Breast epithelium (tissue), 4 donors: ENCODE data around the gene SLC4A1AP. TPM values are rescaled to one million over a fixed set of nuclear protein-coding genes. Genes with fewer than 3 reads are reported as not detected.
A peak's percentile ranks its signal among the peaks of the same experiment; 100 is the strongest.
"Not testable (repeated sequence)": the region's sequence is repeated elsewhere in the genome, so short reads cannot be mapped to it uniquely, and the experiment has no call there.

Experiments
- DNase-seq, 2 donors: peaks; one replicate each; pipeline ENCODE4 v3.0.0-alpha.2; 2019; ENCODE audit warnings: low spot score in 2 of 2
- H3K27ac ChIP-seq, 2 donors: fragments of 200-600 bp; sonication (generic) in 1 of 2; one replicate each; pipeline ENCODE4 v1.5.1; 2016 to 2019; ENCODE audit warnings: mild to moderate bottlenecking in 1 of 2
- H3K27me3 ChIP-seq, 2 donors: fragments of 200-600 bp; sonication (generic) in 1 of 2; one replicate each; pipeline versions ENCODE4 v1.5.1 to v1.6.0; 2017 to 2019; ENCODE audit warnings: control low read depth in 1 of 2, mild to moderate bottlenecking in 1 of 2
- H3K36me3 ChIP-seq: fragments of 200-600 bp; one replicate; pipeline ENCODE4 v1.5.1; 2019
- H3K4me1 ChIP-seq, 2 donors: fragments of 200-600 bp; sonication (generic); one replicate each; pipeline ENCODE4 v1.5.1; 2016 to 2019; ENCODE audit warnings: control low read depth in 1 of 2
- H3K4me3 ChIP-seq, 3 donors: fragments of 200-600 bp; sonication (generic); 1 replicate in 2 of 3; 2 replicates in 1 of 3; pipeline ENCODE4 v1.5.1; 2016 to 2019; ENCODE audit warnings: mild to moderate bottlenecking in 3 of 3, moderate library complexity in 2 of 3
- H3K9me3 ChIP-seq, 2 donors: fragments of 200-600 bp; sonication (generic) in 1 of 2; one replicate each; pipeline ENCODE4 v1.5.1; 2016 to 2019; ENCODE audit warnings: control low read depth in 1 of 2
- POLR2A ChIP-seq: fragments of 450-650 bp; IDR thresholded peaks from one replicate; pipeline ENCODE4 v1.6.1; 2016; ENCODE audit warnings: antibody characterized with exemption, mild to moderate bottlenecking, moderate library complexity
- POLR2AphosphoS5 ChIP-seq, 3 donors: sonication (generic); formaldehyde crosslinking; IDR thresholded peaks; one replicate each; pipeline ENCODE4 v1.6.1; 2017; ENCODE audit warnings: antibody characterized with exemption in 3 of 3
- intact Hi-C: fragments of 100-400 bp; cut with DNase I; formaldehyde crosslinking; loops from one replicate; pipeline ENCODE4 v1.15.1; 2023; ENCODE audit warnings: low total_unique reads
- total RNA-seq, 3 donors: library from RNA; depleted of rRNA; stranded (reverse); fragments of >200 nt; gene quantifications; one replicate each; pipeline ENCODE4 v1.1.0, GENCODE V29; 2016
- TF ChIP-seq, protein P1 (sequence below), 3 donors: fragments of 450-650 bp; IDR thresholded peaks; one replicate each; pipeline ENCODE4 v1.5.1; 2016 to 2017; ENCODE audit warnings: antibody characterized with exemption in 3 of 3, mild to moderate bottlenecking in 3 of 3, moderate library complexity in 3 of 3

SLC4A1AP gene
- total RNA-seq, 3 donors from 2014 or later = 23.3 to 27.1 (median 24.3) TPM

DNA sequence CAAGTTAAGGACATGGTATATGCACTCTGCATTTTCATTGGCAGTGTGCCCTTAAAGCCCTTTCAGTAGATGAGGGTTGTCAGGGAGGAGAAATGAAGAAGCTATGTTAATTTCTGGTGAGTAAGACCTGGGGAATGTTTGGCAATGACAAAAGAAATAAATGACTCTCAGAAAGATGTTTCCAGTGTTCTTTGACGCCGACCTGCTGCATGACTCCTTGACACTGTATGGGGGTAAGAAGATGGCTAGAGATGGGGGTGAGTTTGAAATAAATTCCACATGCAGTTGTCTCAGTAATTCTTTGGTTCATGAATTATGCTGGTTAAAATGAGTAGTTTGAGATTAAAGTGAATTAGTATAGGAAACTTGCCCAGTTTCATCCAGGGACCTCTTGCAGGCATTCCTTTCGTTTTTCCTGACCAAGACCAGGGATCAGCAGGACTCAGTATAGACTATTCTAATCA lies 40.7 kb upstream of the SLC4A1AP start:
- no peaks in the 10 kb centered on the region for H3K27me3 ChIP-seq
- no peak for DNase-seq
- H3K27ac ChIP-seq = no peak overlapping the region
- TF ChIP-seq, protein P1, sequence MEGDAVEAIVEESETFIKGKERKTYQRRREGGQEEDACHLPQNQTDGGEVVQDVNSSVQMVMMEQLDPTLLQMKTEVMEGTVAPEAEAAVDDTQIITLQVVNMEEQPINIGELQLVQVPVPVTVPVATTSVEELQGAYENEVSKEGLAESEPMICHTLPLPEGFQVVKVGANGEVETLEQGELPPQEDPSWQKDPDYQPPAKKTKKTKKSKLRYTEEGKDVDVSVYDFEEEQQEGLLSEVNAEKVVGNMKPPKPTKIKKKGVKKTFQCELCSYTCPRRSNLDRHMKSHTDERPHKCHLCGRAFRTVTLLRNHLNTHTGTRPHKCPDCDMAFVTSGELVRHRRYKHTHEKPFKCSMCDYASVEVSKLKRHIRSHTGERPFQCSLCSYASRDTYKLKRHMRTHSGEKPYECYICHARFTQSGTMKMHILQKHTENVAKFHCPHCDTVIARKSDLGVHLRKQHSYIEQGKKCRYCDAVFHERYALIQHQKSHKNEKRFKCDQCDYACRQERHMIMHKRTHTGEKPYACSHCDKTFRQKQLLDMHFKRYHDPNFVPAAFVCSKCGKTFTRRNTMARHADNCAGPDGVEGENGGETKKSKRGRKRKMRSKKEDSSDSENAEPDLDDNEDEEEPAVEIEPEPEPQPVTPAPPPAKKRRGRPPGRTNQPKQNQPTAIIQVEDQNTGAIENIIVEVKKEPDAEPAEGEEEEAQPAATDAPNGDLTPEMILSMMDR (IDR thresholded peaks at IDR 0.05) = no peak
- TF ChIP-seq POLR2AphosphoS5 (IDR thresholded peaks at IDR 0.05) (no peak), POLR2A (no peak)
- H3K4me1 ChIP-seq = peaks cover 0 to 2% of the 10 kb centered on the region in 2 donors
- no peak overlapping the region for H3K4me3 ChIP-seq
- intact Hi-C loops = no loop called here
- H3K36me3 ChIP-seq = no peaks in the 10 kb centered on the region
- no peaks in the 10 kb centered on the region for H3K9me3 ChIP-seq

DNA sequence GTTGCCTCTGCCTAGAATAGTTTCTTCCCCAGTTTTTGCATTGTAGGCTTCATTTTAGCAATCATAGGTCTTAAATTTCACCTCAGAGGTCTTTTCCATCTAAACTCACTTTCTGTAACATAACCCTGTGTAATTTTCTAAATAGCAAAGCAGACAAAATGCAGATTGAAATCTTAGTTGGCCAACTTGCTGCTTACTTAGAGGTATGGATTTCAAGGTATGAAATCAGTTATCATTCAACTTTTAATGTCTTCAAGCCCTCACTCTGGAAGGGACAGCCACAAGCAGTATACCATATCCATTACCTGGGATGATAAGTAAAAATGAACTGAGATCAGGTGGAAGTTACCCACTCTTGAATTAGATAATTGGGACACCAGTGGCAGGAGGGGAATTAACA lies 38.7 kb upstream of the SLC4A1AP start:
- Histone ChIP-seq H3K4me1 (peaks cover 4 to 6% of the 10 kb centered on the region in 2 donors), H3K36me3 (no peaks in the 10 kb centered on the region), H3K27me3 (no peaks in the 10 kb centered on the region), H3K27ac (no peak overlapping the region), H3K4me3 (no peak overlapping the region), H3K9me3 (no peaks in the 10 kb centered on the region)
- no peak for TF ChIP-seq POLR2AphosphoS5 (IDR thresholded peaks at IDR 0.05)
- TF ChIP-seq POLR2A = no peak
- TF ChIP-seq, protein P1 (IDR thresholded peaks at IDR 0.05) = no peak
- no peak for DNase-seq
- intact Hi-C loops = no loop called here

DNA sequence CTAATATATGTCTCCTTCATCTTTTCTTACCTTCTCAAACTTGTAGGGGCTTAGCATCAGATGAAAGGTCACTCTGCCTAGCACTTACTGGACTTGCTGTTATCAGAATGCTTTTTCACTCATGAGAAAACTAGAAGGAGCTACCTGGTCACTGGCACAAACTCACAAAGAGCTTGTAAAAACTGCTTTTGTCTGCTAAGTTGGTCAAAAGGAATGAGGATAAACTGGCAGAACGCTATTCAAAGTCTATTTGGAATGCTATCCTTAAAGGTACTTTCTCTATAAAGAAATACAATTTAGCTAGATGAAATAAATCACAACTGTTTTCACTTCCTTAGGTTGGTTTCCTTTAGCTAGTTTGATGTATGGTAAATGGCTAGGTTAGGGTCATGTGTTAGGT lies 37.4 kb upstream of the SLC4A1AP start:
- H3K9me3 ChIP-seq, H3K4me3 ChIP-seq, H3K4me1 ChIP-seq, H3K36me3 ChIP-seq, DNase-seq, intact Hi-C loops, H3K27me3 ChIP-seq: not testable (repeated sequence)
- peak overlapping the region in 1 of 2 donors; percentile 2 for H3K27ac ChIP-seq

DNA sequence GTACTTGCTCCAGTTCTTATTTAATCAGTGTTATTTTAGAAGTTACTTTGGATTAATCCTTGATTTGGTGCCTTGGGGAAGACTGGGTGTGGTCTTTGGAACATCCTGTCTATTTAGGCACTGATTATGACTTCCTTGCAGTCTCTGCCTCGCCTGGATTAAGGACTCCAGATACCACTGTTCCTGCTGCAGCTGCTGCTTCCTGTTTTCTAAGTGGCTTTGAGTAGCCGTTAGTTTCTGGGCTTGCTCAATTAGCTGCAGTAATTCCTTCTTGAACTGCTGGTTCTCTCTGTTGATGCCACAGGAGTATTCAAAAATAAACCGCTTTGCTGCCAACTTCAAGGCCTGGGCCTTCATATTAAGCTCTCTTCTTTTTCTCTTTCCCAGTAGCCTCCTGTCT lies 36.8 kb upstream of the SLC4A1AP start:
- H3K36me3 ChIP-seq, H3K9me3 ChIP-seq, intact Hi-C loops, H3K4me3 ChIP-seq, DNase-seq, H3K27me3 ChIP-seq, H3K4me1 ChIP-seq: not testable (repeated sequence)
- peak overlapping the region in 1 of 2 donors; percentile 2 for H3K27ac ChIP-seq

DNA sequence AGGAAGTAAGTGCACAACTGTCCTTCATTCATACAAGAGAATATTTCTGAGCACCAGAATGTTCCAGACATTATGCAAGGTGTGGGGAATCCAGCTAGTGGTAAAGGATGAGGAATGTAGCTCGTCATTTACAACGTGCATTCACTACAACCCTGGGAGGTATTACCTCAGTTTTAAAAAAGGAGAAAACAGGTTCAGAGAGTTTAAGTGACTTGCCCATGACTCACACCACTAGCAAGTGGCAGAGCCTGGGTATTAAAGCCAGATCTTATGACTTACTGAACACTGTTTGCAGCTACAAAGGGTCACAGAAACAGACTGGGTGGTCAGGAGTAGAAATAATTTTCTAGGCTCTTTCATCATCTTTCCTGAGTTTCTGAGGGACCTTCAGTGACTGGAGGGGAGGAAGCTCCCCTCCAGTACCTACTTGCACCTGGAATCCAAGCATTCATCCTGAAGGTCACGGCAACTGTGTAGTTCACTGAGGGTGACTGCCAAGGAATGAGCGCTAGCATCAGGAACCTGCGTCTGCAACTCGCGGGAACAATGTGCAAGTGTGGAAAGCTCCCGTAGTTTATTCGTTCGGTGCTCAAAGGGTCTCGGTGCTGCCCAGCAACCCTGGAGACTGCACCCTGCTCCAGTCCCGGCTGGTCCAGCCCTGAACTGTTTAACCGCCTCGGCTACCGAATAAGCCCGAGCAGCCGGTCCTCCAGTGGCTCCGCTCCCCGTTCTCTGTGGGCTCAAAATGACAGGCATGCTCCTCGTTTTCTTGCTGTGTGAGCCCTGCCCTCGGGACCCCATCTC lies 35.5 kb upstream of the SLC4A1AP start:
- peaks cover 4 to 8% of the 10 kb centered on the region in 2 donors for H3K4me1 ChIP-seq
- H3K9me3 ChIP-seq = no peaks in the 10 kb centered on the region
- no peaks in the 10 kb centered on the region for H3K27me3 ChIP-seq
- DNase-seq = no peak
- intact Hi-C loops = no loop called here
- TF ChIP-seq POLR2A (no peak), POLR2AphosphoS5 (IDR thresholded peaks at IDR 0.05) (no peak)
- TF ChIP-seq, protein P1 (IDR thresholded peaks at IDR 0.05) = no peak
- peak overlapping the region; percentile 81 to 85 for H3K27ac ChIP-seq
- H3K4me3 ChIP-seq = peak overlapping the region; percentile 76 to 88 (median 86)
- H3K36me3 ChIP-seq = peaks cover 4% of the 10 kb centered on the region
